Measurements from ENCODE around the gene NGEF.

The NGEF gene

DNA sequence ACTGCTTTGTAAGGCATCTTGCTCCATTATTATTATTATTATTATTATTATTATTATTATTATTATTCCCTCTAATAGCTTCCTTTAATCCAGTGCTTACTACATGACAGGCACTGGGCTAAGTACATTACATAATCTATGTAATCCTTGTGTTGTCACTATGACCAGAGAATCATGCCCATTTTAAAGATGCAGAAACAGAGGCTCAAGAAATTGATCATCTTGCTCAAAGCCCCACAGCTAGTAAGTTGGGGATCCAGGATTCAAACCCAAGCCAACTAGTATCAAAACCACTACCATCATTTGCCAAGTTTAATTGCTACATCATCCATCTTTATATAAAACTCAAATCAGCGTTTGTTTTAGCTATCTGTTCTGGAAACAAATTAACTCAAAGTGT lies 594 bp upstream of the NGEF start:
- Histone ChIP-seq H3K4me2 (ENCODE audit: insufficient read depth, low read length) (no peak overlapping the region), H3K9ac (ENCODE audit: low read depth, low read length) (no peak overlapping the region), H3K27ac (ENCODE audit: low read length) (no peak overlapping the region), H3K4me1 (ENCODE audit: insufficient read depth, low read length) (no peaks in the 10 kb centered on the region), H3K36me3 (ENCODE audit: insufficient read depth, low read length) (no peaks in the 10 kb centered on the region), H4K20me1 (ENCODE audit: insufficient read depth, low read length) (no peaks in the 10 kb centered on the region), H3K27me3 (ENCODE audit: insufficient read depth, low read length, poor library complexity) (no peaks in the 10 kb centered on the region), H2AFZ (ENCODE audit: low read depth, low read length) (no peak overlapping the region), H3K9me3 (ENCODE audit: insufficient read depth, low read length, severe bottlenecking) (no peaks in the 10 kb centered on the region), H3K79me2 (ENCODE audit: insufficient read depth, low read length) (no peaks in the 10 kb centered on the region), H3K4me3 (ENCODE audit: low read depth in 1 of 2, low read length in 2 of 2) (no peak overlapping the region)
- no peak for DNase-seq
- TF ChIP-seq EZH2 (IDR thresholded peaks at IDR 0.05; ENCODE audit: borderline replicate concordance, low read depth, low read length, severe bottlenecking), result no peak
- TF ChIP-seq, protein P1, sequence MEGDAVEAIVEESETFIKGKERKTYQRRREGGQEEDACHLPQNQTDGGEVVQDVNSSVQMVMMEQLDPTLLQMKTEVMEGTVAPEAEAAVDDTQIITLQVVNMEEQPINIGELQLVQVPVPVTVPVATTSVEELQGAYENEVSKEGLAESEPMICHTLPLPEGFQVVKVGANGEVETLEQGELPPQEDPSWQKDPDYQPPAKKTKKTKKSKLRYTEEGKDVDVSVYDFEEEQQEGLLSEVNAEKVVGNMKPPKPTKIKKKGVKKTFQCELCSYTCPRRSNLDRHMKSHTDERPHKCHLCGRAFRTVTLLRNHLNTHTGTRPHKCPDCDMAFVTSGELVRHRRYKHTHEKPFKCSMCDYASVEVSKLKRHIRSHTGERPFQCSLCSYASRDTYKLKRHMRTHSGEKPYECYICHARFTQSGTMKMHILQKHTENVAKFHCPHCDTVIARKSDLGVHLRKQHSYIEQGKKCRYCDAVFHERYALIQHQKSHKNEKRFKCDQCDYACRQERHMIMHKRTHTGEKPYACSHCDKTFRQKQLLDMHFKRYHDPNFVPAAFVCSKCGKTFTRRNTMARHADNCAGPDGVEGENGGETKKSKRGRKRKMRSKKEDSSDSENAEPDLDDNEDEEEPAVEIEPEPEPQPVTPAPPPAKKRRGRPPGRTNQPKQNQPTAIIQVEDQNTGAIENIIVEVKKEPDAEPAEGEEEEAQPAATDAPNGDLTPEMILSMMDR (IDR thresholded peaks at IDR 0.05; ENCODE audit: borderline replicate concordance, extremely low read depth, low read length, poor library complexity, severe bottlenecking), result no peak
- ATAC-seq (ENCODE audit: insufficient read depth, low read depth), result no peak

DNA sequence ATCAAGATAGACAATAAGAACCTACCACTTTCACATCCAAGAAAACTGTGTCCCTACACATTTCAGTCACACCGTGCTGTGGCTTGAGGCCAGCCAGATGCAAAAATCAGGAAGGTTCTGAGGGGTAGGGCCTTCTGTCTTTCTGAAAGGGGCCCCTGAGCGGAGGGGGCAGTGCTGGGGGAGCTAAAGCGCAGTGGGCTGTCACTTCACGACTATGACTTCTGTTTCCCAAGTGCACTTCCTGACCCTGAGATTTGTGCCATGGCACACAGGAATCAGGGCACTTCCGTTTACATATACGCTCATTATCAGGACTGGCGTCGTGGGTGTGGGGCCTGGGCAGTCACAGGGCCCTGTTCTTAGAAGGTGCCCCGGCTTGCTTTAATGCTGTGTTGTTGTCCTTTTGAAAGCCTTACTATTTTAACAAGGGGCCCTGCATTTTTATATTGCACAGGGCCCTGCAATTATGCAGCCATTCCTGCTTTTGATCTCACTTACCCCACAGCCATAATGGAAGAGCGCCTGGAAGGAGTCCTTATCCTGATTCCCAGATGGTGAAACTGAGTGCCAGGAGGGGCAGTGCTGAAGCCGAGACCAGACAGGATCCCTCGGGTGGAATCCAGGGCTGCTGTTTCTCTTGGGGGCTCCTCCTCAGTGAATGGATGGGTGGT lies 620 bp downstream of the NGEF start:
- H2AFZ ChIP-seq (ENCODE audit: low read depth, low read length), result no peak overlapping the region
- H3K9me3 ChIP-seq (ENCODE audit: insufficient read depth, low read length, severe bottlenecking), result no peaks in the 10 kb centered on the region
- H3K36me3 ChIP-seq (ENCODE audit: insufficient read depth, low read length), result no peaks in the 10 kb centered on the region
- H3K79me2 ChIP-seq (ENCODE audit: insufficient read depth, low read length), result no peaks in the 10 kb centered on the region
- ATAC-seq (ENCODE audit: insufficient read depth, low read depth) (no peak), DNase-seq (no peak)
- no peaks in the 10 kb centered on the region for H3K4me1 ChIP-seq (ENCODE audit: insufficient read depth, low read length)
- H3K9ac ChIP-seq (ENCODE audit: low read depth, low read length), result no peak overlapping the region
- no peak overlapping the region for H3K4me2 ChIP-seq (ENCODE audit: insufficient read depth, low read length)
- H3K4me3 ChIP-seq (ENCODE audit: low read depth in 1 of 2, low read length in 2 of 2), result no peak overlapping the region
- no peaks in the 10 kb centered on the region for H3K27me3 ChIP-seq (ENCODE audit: insufficient read depth, low read length, poor library complexity)
- TF ChIP-seq, protein P1 (IDR thresholded peaks at IDR 0.05; ENCODE audit: borderline replicate concordance, extremely low read depth, low read length, poor library complexity, severe bottlenecking), result no peak
- TF ChIP-seq EZH2 (IDR thresholded peaks at IDR 0.05; ENCODE audit: borderline replicate concordance, low read depth, low read length, severe bottlenecking), result no peak
- H3K27ac ChIP-seq (ENCODE audit: low read length), result no peak overlapping the region
- no peaks in the 10 kb centered on the region for H4K20me1 ChIP-seq (ENCODE audit: insufficient read depth, low read length)

DNA sequence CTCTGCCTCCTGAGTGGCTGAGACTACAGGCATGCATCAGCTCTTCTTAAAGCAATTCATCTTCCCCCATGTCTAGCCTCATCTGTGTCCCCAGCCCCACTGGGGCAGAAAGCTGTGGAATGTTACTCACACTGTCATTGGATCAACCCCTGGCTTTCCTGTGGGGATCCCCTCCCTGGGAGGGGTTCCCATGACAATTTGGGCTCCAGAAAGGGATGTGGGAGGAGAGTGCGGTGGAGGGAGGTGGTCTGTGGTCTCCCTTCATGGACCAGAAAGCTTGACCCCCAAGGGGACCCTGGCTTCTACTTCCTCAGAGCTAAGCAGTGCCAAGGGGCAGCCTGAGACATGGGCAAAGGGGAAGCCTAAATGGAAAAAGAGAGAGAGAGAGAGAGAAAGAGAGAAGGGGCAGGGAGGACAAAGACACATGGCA lies 1.3 kb downstream of the NGEF start:
- DNase-seq, result no peak
- no peaks in the 10 kb centered on the region for H3K27me3 ChIP-seq (ENCODE audit: insufficient read depth, low read length, poor library complexity)
- no peak overlapping the region for H3K27ac ChIP-seq (ENCODE audit: low read length)
- no peak for ATAC-seq (ENCODE audit: insufficient read depth, low read depth)
- no peaks in the 10 kb centered on the region for H3K36me3 ChIP-seq (ENCODE audit: insufficient read depth, low read length)
- no peak overlapping the region for H3K9ac ChIP-seq (ENCODE audit: low read depth, low read length)
- H4K20me1 ChIP-seq (ENCODE audit: insufficient read depth, low read length), result no peaks in the 10 kb centered on the region
- H3K4me2 ChIP-seq (ENCODE audit: insufficient read depth, low read length), result no peak overlapping the region
- H2AFZ ChIP-seq (ENCODE audit: low read depth, low read length), result no peak overlapping the region
- TF ChIP-seq, protein P1 (IDR thresholded peaks at IDR 0.05; ENCODE audit: borderline replicate concordance, extremely low read depth, low read length, poor library complexity, severe bottlenecking), result no peak
- no peak for TF ChIP-seq EZH2 (IDR thresholded peaks at IDR 0.05; ENCODE audit: borderline replicate concordance, low read depth, low read length, severe bottlenecking)
- H3K79me2 ChIP-seq (ENCODE audit: insufficient read depth, low read length), result no peaks in the 10 kb centered on the region
- H3K4me3 ChIP-seq (ENCODE audit: low read depth in 1 of 2, low read length in 2 of 2), result no peak overlapping the region
- H3K4me1 ChIP-seq (ENCODE audit: insufficient read depth, low read length), result no peaks in the 10 kb centered on the region
- no peaks in the 10 kb centered on the region for H3K9me3 ChIP-seq (ENCODE audit: insufficient read depth, low read length, severe bottlenecking)
